A549 treated with ZK216348 at 1 μM for 4 hours (cell line): ENCODE results near the gene HMGCR. TPM values are rescaled to one million over a fixed set of nuclear protein-coding genes. Genes with fewer than 3 reads are reported as not detected.

Experiments used
- total RNA-seq: library from RNA; stranded (reverse); fragments of 200-300 nt; extraction: Qiagen RNA extraction; gene quantifications from 5 replicates; pipeline ENCODE4 v1.2.3, GENCODE V29; 2022; ENCODE audit warnings: low read depth

The HMGCR gene
- 22.0 to 28.3 TPM (median 25.4 TPM) in 5 replicates for total RNA-seq

GRCh38 chr5:75336615-75337336, at the start of gene HMGCR:
HMGCR (plus strand) TSS chr5:75337220; CDS start chr5:75342606, 5,386 bp downstream.

Other genes with a start within 250 kb of the HMGCR start
- 0.05 to 0.08 TPM (median 0.06 TPM) in 5 replicates for gene ANKRD31, start 100.3 kb upstream of the HMGCR start, total RNA-seq
- 18.9 to 34.6 TPM (median 25.0 TPM) in 5 replicates for gene CERT1, start 174.4 kb downstream of the HMGCR start, total RNA-seq
- gene POLK, start 174.7 kb downstream of the HMGCR start, total RNA-seq: 6.9 to 13.9 TPM (median 11.2 TPM) in 5 replicates